MM.1S (cell line): ENCODE measurements around the gene SCUBE1.

Experiments
- DNase-seq: peaks from one replicate; pipeline ENCODE4 v3.0.0-alpha.2; 2015
- H2AFZ ChIP-seq: fragments of 300-600 bp; sonication (generic); 2 replicates; pipeline ENCODE4 v1.6.0; 2016; ENCODE audit warnings: antibody characterized with exemption, low read length
- H3F3A ChIP-seq: fragments of 300-600 bp; sonication (generic); 2 replicates; pipeline ENCODE4 v1.6.1; 2016; ENCODE audit warnings: mild to moderate bottlenecking, antibody characterized with exemption, low read length, moderate library complexity, mixed read lengths; ENCODE audit not compliant: insufficient read depth
- H3K27ac ChIP-seq: fragments of 300-600 bp; sonication (generic); 2 replicates; pipeline ENCODE4 v1.5.1; 2016; ENCODE audit warnings: mild to moderate bottlenecking, low read length
- H3K27me3 ChIP-seq: fragments of 300-600 bp; sonication (generic); replicated peaks from 2 replicates; pipeline ENCODE4 v1.6.0; 2016; ENCODE audit warnings: low read length; ENCODE audit not compliant: insufficient read depth
- H3K36me3 ChIP-seq: fragments of 300-600 bp; sonication (generic); replicated peaks from 2 replicates; pipeline ENCODE4 v1.6.1; 2016; ENCODE audit warnings: mild to moderate bottlenecking, low read length, mixed read lengths; ENCODE audit not compliant: insufficient read depth
- H3K4me1 ChIP-seq: fragments of 300-600 bp; sonication (generic); 2 replicates; pipeline ENCODE4 v1.6.1; 2016; ENCODE audit warnings: low read length, mixed read lengths
- H3K4me2 ChIP-seq: fragments of 300-600 bp; sonication (generic); 2 replicates; pipeline ENCODE4 v1.6.0; 2016; ENCODE audit warnings: low read depth, low read length
- H3K4me3 ChIP-seq: fragments of 300-600 bp; sonication (generic); 2 replicates; pipeline ENCODE4 v1.5.1; 2016; ENCODE audit warnings: low read length, mixed read lengths
- H3K79me2 ChIP-seq: fragments of 300-600 bp; sonication (generic); 2 replicates; pipeline ENCODE4 v1.6.1; 2016; ENCODE audit warnings: mixed run types, low read length, mixed read lengths
- H3K9ac ChIP-seq: fragments of 300-600 bp; sonication (generic); 2 replicates; pipeline ENCODE4 v1.6.1; 2016; ENCODE audit warnings: low read length, mixed read lengths
- H3K9me2 ChIP-seq: fragments of 300-600 bp; sonication (generic); replicated peaks from 2 replicates; pipeline ENCODE4 v1.6.1; 2016; ENCODE audit warnings: mild to moderate bottlenecking, low read length, mixed read lengths; ENCODE audit not compliant: insufficient read depth
- H3K9me3 ChIP-seq: fragments of 300-600 bp; sonication (generic); replicated peaks from 2 replicates; pipeline ENCODE4 v1.6.1; 2016; ENCODE audit warnings: mild to moderate bottlenecking, low read length, mixed read lengths; ENCODE audit not compliant: insufficient read depth
- H4K20me1 ChIP-seq: fragments of 300-600 bp; sonication (generic); 2 replicates; pipeline ENCODE4 v1.6.1; 2016; ENCODE audit warnings: mild to moderate bottlenecking, low read length, moderate library complexity, mixed read lengths; ENCODE audit not compliant: insufficient read depth
- CTCF ChIP-seq: fragments of 300-600 bp; sonication (generic); IDR thresholded peaks from 2 replicates; pipeline ENCODE4 v1.5.1; 2016; ENCODE audit warnings: antibody characterized with exemption, low read length, mixed read lengths
- EZH2 ChIP-seq: fragments of 300-600 bp; sonication (generic); optimal IDR thresholded peaks from 2 replicates; pipeline ENCODE3; 2017; ENCODE audit warnings: low read depth, mild to moderate bottlenecking, antibody characterized with exemption, low read length, mixed read lengths
- EZH2phosphoT487 ChIP-seq: fragments of 300-600 bp; sonication (generic); IDR thresholded peaks from 2 replicates; pipeline ENCODE4 v1.6.1; 2018; ENCODE audit warnings: antibody characterized with exemption, low read length

Gene SCUBE1

GRCh38 chr22:43345356-43345755 is 2.2 kb upstream of the SCUBE1 start:
- TF ChIP-seq EZH2phosphoT487 = no peak
- DNase-seq = no peak
- Histone ChIP-seq H3K36me3 (no peaks in the 10 kb centered on the region), H3K9me3 (no peaks in the 10 kb centered on the region), H4K20me1 (no peaks in the 10 kb centered on the region), H3K9ac (no peak overlapping the region), H3K4me1 (no peaks in the 10 kb centered on the region), H3K27me3 (peaks cover 14% of the 10 kb centered on the region), H3K27ac (no peak overlapping the region), H3K4me3 (no peak overlapping the region), H3K4me2 (no peak overlapping the region), H2AFZ (no peak overlapping the region), H3F3A (no peaks in the 10 kb centered on the region), H3K9me2 (no peaks in the 10 kb centered on the region), H3K79me2 (no peaks in the 10 kb centered on the region)

GRCh38 chr22:43344520-43344787 is 1.3 kb upstream of the SCUBE1 start:
- no peak overlapping the region for H2AFZ ChIP-seq
- H3K9me2 ChIP-seq = no peaks in the 10 kb centered on the region
- no peak overlapping the region for H3K27ac ChIP-seq
- TF ChIP-seq EZH2 (no peak), CTCF (no peak), EZH2phosphoT487 (no peak)
- peaks cover 16% of the 10 kb centered on the region for H3K27me3 ChIP-seq
- H3K4me1 ChIP-seq = no peaks in the 10 kb centered on the region
- H3K79me2 ChIP-seq = no peaks in the 10 kb centered on the region
- no peaks in the 10 kb centered on the region for H3K36me3 ChIP-seq
- DNase-seq = no peak
- H3K9ac ChIP-seq = no peak overlapping the region
- H3K4me3 ChIP-seq = no peak overlapping the region
- no peaks in the 10 kb centered on the region for H4K20me1 ChIP-seq
- H3K9me3 ChIP-seq = no peaks in the 10 kb centered on the region
- no peak overlapping the region for H3K4me2 ChIP-seq
- H3F3A ChIP-seq = no peaks in the 10 kb centered on the region

- no peak overlapping the region for H3K4me2 ChIP-seq
Observed at GRCh38 chr22:43343670-43344519, 723 bp upstream of the SCUBE1 start.

More at GRCh38 chr22:43343670-43344519, 723 bp upstream of the SCUBE1 start:
- H3K9me2 ChIP-seq = no peaks in the 10 kb centered on the region
- DNase-seq = no peak
- H3K9ac ChIP-seq = no peak overlapping the region
- no peaks in the 10 kb centered on the region for H3K36me3 ChIP-seq
- no peak overlapping the region for H3K27ac ChIP-seq
- no peak overlapping the region for H3K4me3 ChIP-seq
- peaks cover 21% of the 10 kb centered on the region for H3K27me3 ChIP-seq
- H3K9me3 ChIP-seq = no peaks in the 10 kb centered on the region
- H3K79me2 ChIP-seq = no peaks in the 10 kb centered on the region
- H3K4me1 ChIP-seq = no peaks in the 10 kb centered on the region
- TF ChIP-seq CTCF = no peak
- TF ChIP-seq EZH2 = no peak
- TF ChIP-seq EZH2phosphoT487 = no peak
- no peaks in the 10 kb centered on the region for H4K20me1 ChIP-seq
- no peaks in the 10 kb centered on the region for H3F3A ChIP-seq
- no peak overlapping the region for H2AFZ ChIP-seq
